GM18499 (cell line): ENCODE results near the gene DNAH2.
"Not testable (repeated sequence)": the region's sequence is repeated elsewhere in the genome, so short reads cannot be mapped to it uniquely, and the experiment has no call there.

ENCODE experiments used
- ATAC-seq: cut with Tn5 transposase; IDR thresholded peaks from one replicate; pipeline ENCODE4 v1.9.1; 2021; ENCODE audit warnings: moderate number of reproducible peaks; ENCODE audit not compliant: insufficient read depth, unreplicated experiment

Gene DNAH2

GRCh38 chr17:7769854-7770253 lies 52.3 kb downstream of the DNAH2 start:
- no peak for ATAC-seq

- no peak for ATAC-seq
Observed at GRCh38 chr17:7774055-7774521, 56.5 kb downstream of the DNAH2 start.

GRCh38 chr17:7775051-7775450 lies 57.5 kb downstream of the DNAH2 start:
- no peak for ATAC-seq

GRCh38 chr17:7777017-7777416 lies 59.5 kb downstream of the DNAH2 start:
- no peak for ATAC-seq

GRCh38 chr17:7780736-7781135 lies 63.2 kb downstream of the DNAH2 start:
- no peak for ATAC-seq

GRCh38 chr17:7781429-7781828 lies 63.9 kb downstream of the DNAH2 start:
- no peak for ATAC-seq

GRCh38 chr17:7782240-7782639 lies 64.7 kb downstream of the DNAH2 start:
- ATAC-seq = no peak

GRCh38 chr17:7786866-7787265 lies 69.3 kb downstream of the DNAH2 start:
- ATAC-seq = no peak

GRCh38 chr17:7789131-7789530 lies 71.6 kb downstream of the DNAH2 start:
- ATAC-seq = no peak

- ATAC-seq = no peak
Observed at GRCh38 chr17:7790150-7790549, 72.6 kb downstream of the DNAH2 start.

- ATAC-seq = no peak
Observed at GRCh38 chr17:7792611-7793010, 75.1 kb downstream of the DNAH2 start.

- no peak for ATAC-seq
Observed at GRCh38 chr17:7794075-7794663, 76.6 kb downstream of the DNAH2 start.

- ATAC-seq = no peak
Observed at GRCh38 chr17:7797976-7798375, 80.4 kb downstream of the DNAH2 start.

- ATAC-seq = no peak
Observed at GRCh38 chr17:7798839-7799238, 81.3 kb downstream of the DNAH2 start.

GRCh38 chr17:7803981-7804380 lies 86.4 kb downstream of the DNAH2 start:
- no peak for ATAC-seq

- no peak for ATAC-seq
Observed at GRCh38 chr17:7806587-7806986, 89.0 kb downstream of the DNAH2 start.

GRCh38 chr17:7807206-7807605 lies 89.7 kb downstream of the DNAH2 start:
- no peak for ATAC-seq

- ATAC-seq = no peak
Observed at GRCh38 chr17:7809086-7809790, 91.7 kb downstream of the DNAH2 start.

- not testable (repeated sequence) for ATAC-seq
Observed at GRCh38 chr17:7809791-7810343, 92.3 kb downstream of the DNAH2 start.

- no peak for ATAC-seq
Observed at GRCh38 chr17:7811251-7811650, 93.7 kb downstream of the DNAH2 start.

- no peak for ATAC-seq
Observed at GRCh38 chr17:7814969-7815368, 97.4 kb downstream of the DNAH2 start.
